Hepatocyte (in vitro differentiated cells): ENCODE results near the gene MAGI2.

Experiments
- EZH2 ChIP-seq: fragments of 200-600 bp; sonication (generic); IDR thresholded peaks from 2 replicates; pipeline ENCODE4 v1.6.1; 2016; ENCODE audit warnings: antibody characterized with exemption, mild to moderate bottlenecking, borderline replicate concordance
- EZH2phosphoT487 ChIP-seq: fragments of 200-600 bp; sonication (generic); IDR thresholded peaks from one replicate; pipeline ENCODE4 v1.6.1; 2018; ENCODE audit warnings: antibody characterized with exemption, mild to moderate bottlenecking, low read depth, moderate library complexity; ENCODE audit not compliant: unreplicated experiment, severe bottlenecking
- TF ChIP-seq, protein P1 (sequence below): fragments of 200-600 bp; sonication (generic); IDR thresholded peaks from 2 replicates; pipeline ENCODE4 v1.5.1; 2016; ENCODE audit warnings: antibody characterized with exemption, mild to moderate bottlenecking; ENCODE audit not compliant: poor library complexity

DNA sequence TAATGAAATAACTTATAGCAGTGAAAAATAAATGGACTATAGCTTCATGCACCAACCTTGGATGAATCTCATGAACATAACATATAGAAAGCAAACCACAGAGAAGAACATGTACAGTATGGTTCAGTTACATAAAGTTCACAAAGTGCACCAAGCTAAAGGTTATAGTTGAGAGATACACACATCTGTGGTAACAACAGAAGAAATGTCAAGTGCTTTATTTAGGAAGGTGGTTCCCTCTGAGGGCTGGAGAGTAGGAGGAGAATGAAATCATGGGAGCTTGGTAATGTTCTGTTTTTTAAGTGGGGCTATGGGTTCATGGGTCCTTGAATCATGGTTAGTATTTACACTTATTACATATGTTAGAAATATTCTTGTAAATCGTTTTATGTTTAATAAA, 1331.6 kb downstream of the MAGI2 start:
- TF ChIP-seq, protein P1, sequence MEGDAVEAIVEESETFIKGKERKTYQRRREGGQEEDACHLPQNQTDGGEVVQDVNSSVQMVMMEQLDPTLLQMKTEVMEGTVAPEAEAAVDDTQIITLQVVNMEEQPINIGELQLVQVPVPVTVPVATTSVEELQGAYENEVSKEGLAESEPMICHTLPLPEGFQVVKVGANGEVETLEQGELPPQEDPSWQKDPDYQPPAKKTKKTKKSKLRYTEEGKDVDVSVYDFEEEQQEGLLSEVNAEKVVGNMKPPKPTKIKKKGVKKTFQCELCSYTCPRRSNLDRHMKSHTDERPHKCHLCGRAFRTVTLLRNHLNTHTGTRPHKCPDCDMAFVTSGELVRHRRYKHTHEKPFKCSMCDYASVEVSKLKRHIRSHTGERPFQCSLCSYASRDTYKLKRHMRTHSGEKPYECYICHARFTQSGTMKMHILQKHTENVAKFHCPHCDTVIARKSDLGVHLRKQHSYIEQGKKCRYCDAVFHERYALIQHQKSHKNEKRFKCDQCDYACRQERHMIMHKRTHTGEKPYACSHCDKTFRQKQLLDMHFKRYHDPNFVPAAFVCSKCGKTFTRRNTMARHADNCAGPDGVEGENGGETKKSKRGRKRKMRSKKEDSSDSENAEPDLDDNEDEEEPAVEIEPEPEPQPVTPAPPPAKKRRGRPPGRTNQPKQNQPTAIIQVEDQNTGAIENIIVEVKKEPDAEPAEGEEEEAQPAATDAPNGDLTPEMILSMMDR, result no peak
- TF ChIP-seq EZH2, result no peak
- TF ChIP-seq EZH2phosphoT487, result no peak
